HG03342 (cell line): ENCODE results near the gene CACTIN.
"Not testable (repeated sequence)": the region's sequence is repeated elsewhere in the genome, so short reads cannot be mapped to it uniquely, and the experiment has no call there.

Source experiments
- ATAC-seq: cut with Tn5 transposase; IDR thresholded peaks from one replicate; pipeline ENCODE4 v1.9.1; 2021; ENCODE audit warnings: mild to moderate bottlenecking, moderate library complexity; ENCODE audit not compliant: unreplicated experiment

The CACTIN gene

GRCh38 chr19:3648037-3648905 lies 21.7 kb upstream of the CACTIN start:
- no peak for ATAC-seq

- not testable (repeated sequence) for ATAC-seq
Measured at GRCh38 chr19:3647102-3647501, 20.5 kb upstream of the CACTIN start.

- no peak for ATAC-seq
Measured at GRCh38 chr19:3646336-3647092, 19.9 kb upstream of the CACTIN start.

GRCh38 chr19:3645726-3646125 lies 19.1 kb upstream of the CACTIN start:
- no peak for ATAC-seq

- ATAC-seq, result no peak
Measured at GRCh38 chr19:3645067-3645396, 18.4 kb upstream of the CACTIN start.

- no peak for ATAC-seq
Measured at GRCh38 chr19:3644351-3645066, 17.9 kb upstream of the CACTIN start.

- no peak for ATAC-seq
Measured at GRCh38 chr19:3643674-3644313, 17.2 kb upstream of the CACTIN start.

- ATAC-seq, result no peak
Measured at GRCh38 chr19:3642987-3643673, 16.5 kb upstream of the CACTIN start.

GRCh38 chr19:3642296-3642695 lies 15.7 kb upstream of the CACTIN start:
- ATAC-seq, result no peak

GRCh38 chr19:3641515-3642269 lies 15.1 kb upstream of the CACTIN start:
- ATAC-seq, result no peak

- ATAC-seq, result no peak
Measured at GRCh38 chr19:3639479-3639878, 12.9 kb upstream of the CACTIN start.

GRCh38 chr19:3638208-3639193 lies 11.9 kb upstream of the CACTIN start:
- ATAC-seq, result no peak

- no peak for ATAC-seq
Measured at GRCh38 chr19:3637621-3638020, 11.0 kb upstream of the CACTIN start.

GRCh38 chr19:3636962-3637361 lies 10.4 kb upstream of the CACTIN start:
- ATAC-seq, result no peak

- no peak for ATAC-seq
Measured at GRCh38 chr19:3636506-3636905, 9.9 kb upstream of the CACTIN start.

- ATAC-seq, result no peak
Measured at GRCh38 chr19:3634496-3635045, 8.0 kb upstream of the CACTIN start.

- ATAC-seq, result no peak
Measured at GRCh38 chr19:3633559-3633988, 7.0 kb upstream of the CACTIN start.
